GM19239 (cell line): ENCODE measurements around the gene PRRT4.

Experiments
- DNase-seq: peaks from one replicate; pipeline ENCODE4 v3.0.0; 2011; ENCODE audit warnings: low spot score; ENCODE audit not compliant: insufficient read length
- FAIRE-seq: peaks from 2 replicates; lab custom pipeline; 2011; peaks lifted over from hg19 to GRCh38; lab: Jason Lieb, UNC

PRRT4 gene

GRCh38 chr7:128307061-128307460 is 54.4 kb downstream of the PRRT4 start:
- DNase-seq = no peak
- FAIRE-seq = no peak

- FAIRE-seq (no peak), DNase-seq (no peak)
These were observed 57.3 kb downstream of the PRRT4 start for GRCh38 chr7:128304212-128304611.

DNA sequence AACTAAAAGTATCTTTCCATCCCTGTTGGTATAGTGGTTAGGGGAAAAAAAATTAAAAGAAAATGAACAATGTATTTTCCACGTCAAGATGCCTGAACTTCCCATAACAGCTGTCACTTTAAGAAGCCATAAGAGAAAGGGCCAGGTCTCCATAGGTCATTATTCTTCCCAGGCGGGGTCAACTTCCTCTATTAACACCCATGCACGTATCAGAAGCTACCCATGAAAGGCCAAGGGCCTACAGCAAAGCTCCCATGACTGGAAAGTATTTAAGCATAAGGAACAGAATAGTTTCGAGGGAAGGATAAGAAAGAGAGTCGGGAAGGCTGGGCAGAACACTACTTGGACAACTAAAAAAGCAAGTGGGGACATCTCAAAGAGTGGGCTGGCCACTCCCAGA is 57.8 kb downstream of the PRRT4 start:
- DNase-seq (no peak), FAIRE-seq (no peak)

DNA sequence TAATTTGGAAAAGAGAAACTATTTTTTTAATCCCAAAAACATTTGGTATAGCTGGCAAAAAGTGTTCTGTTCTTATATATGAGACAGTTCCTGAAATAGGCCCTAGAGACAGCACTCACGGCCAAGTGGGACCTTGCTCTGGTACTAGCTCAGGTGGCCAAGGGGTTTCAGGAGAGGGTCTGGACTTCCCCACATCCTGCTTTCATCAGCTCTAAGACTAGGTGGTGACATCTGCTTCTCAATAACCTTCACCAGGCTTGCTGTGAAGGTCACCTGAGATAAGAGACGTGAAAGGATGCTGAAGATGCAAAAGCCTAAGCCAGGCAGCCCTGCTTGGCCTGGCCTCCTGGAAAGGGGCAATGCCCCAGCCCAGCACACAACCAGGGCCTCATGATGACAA is 58.4 kb downstream of the PRRT4 start:
- no peak for DNase-seq
- FAIRE-seq = no peak

DNA sequence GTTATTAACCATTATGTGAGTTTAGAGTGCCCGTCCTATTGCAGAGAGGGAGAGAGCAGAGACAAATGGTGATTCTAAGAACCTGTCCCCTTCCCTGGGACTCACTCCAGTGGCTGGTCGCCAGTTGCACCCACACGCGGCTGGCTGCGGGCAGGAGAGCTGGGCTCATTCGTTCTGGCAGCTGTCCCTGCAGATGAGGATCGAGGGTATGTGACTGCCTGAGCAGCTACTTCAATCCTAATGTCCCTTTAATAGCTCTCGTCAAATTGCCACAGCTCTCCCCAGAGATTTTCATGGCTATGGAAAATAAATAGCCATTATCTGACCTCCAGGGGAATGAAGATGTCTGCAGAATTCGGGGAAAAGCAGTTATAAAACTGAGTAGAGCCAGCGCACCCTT is 59.4 kb downstream of the PRRT4 start:
- DNase-seq = no peak

More for the DNA sequence above, 59.4 kb downstream of the PRRT4 start:
- no peak for FAIRE-seq
